ENCODE data around the gene ME1.
"Not testable (repeated sequence)": the region's sequence is repeated elsewhere in the genome, so short reads cannot be mapped to it uniquely, and the experiment has no call there.

ME1 gene

GRCh38 chr6:83287298-83287697, 143.6 kb downstream of the ME1 start:
- H3K4me1 Mint-ChIP-seq, H3K27me3 Mint-ChIP-seq, H3K4me3 Mint-ChIP-seq, H3K9me3 Mint-ChIP-seq, H3K36me3 Mint-ChIP-seq, CTCF ChIA-PET, DNase-seq, H3K27ac Mint-ChIP-seq: not testable (repeated sequence)

GRCh38 chr6:83285917-83286316, 144.9 kb downstream of the ME1 start:
- no peaks in the 10 kb centered on the region for H3K4me1 Mint-ChIP-seq
- H3K36me3 Mint-ChIP-seq, result no peaks in the 10 kb centered on the region
- H3K9me3 Mint-ChIP-seq, result no peaks in the 10 kb centered on the region
- no peak overlapping the region for H3K4me3 Mint-ChIP-seq
- H3K27me3 Mint-ChIP-seq, result no peaks in the 10 kb centered on the region
- DNase-seq, result no peak
- CTCF ChIA-PET, result no interaction called here
- no peak overlapping the region for H3K27ac Mint-ChIP-seq

GRCh38 chr6:83273596-83273995, 157.3 kb downstream of the ME1 start:
- CTCF ChIA-PET, result no interaction called here
- DNase-seq, result no peak
- Mint-ChIP-seq H3K4me1 (no peaks in the 10 kb centered on the region), H3K27ac (no peak overlapping the region), H3K4me3 (no peak overlapping the region), H3K27me3 (no peaks in the 10 kb centered on the region), H3K9me3 (no peaks in the 10 kb centered on the region), H3K36me3 (no peaks in the 10 kb centered on the region)

- Mint-ChIP-seq H3K27me3 (no peaks in the 10 kb centered on the region), H3K4me3 (no peak overlapping the region), H3K27ac (no peak overlapping the region), H3K36me3 (no peaks in the 10 kb centered on the region), H3K9me3 (no peaks in the 10 kb centered on the region), H3K4me1 (no peaks in the 10 kb centered on the region)
- DNase-seq, result no peak
- CTCF ChIA-PET, result no interaction called here
These were observed 159.7 kb downstream of the ME1 start for GRCh38 chr6:83270971-83271719.

GRCh38 chr6:83265384-83265783, 165.5 kb downstream of the ME1 start:
- no peaks in the 10 kb centered on the region for H3K36me3 Mint-ChIP-seq
- no peaks in the 10 kb centered on the region for H3K4me1 Mint-ChIP-seq
- no peaks in the 10 kb centered on the region for H3K9me3 Mint-ChIP-seq
- no peak overlapping the region for H3K4me3 Mint-ChIP-seq
- H3K27me3 Mint-ChIP-seq, result no peaks in the 10 kb centered on the region
- DNase-seq, result no peak
- H3K27ac Mint-ChIP-seq, result no peak overlapping the region
- CTCF ChIA-PET, result no interaction called here

- Mint-ChIP-seq H3K9me3 (no peaks in the 10 kb centered on the region), H3K27me3 (no peaks in the 10 kb centered on the region), H3K36me3 (no peaks in the 10 kb centered on the region), H3K4me3 (no peak overlapping the region), H3K27ac (no peak overlapping the region), H3K4me1 (no peaks in the 10 kb centered on the region)
- DNase-seq, result no peak
- CTCF ChIA-PET, result no interaction called here
These were observed 170.3 kb downstream of the ME1 start for GRCh38 chr6:83260577-83260976.

GRCh38 chr6:83258517-83258916, 172.3 kb downstream of the ME1 start:
- H3K9me3 Mint-ChIP-seq, result no peaks in the 10 kb centered on the region
- H3K4me1 Mint-ChIP-seq, result no peaks in the 10 kb centered on the region
- no peak for DNase-seq
- no peak overlapping the region for H3K27ac Mint-ChIP-seq
- H3K27me3 Mint-ChIP-seq, result no peaks in the 10 kb centered on the region
- H3K4me3 Mint-ChIP-seq, result no peak overlapping the region
- CTCF ChIA-PET, result no interaction called here
- no peaks in the 10 kb centered on the region for H3K36me3 Mint-ChIP-seq

- H3K9me3 Mint-ChIP-seq, result no peaks in the 10 kb centered on the region
- no peaks in the 10 kb centered on the region for H3K27me3 Mint-ChIP-seq
- H3K36me3 Mint-ChIP-seq, result no peaks in the 10 kb centered on the region
- H3K4me3 Mint-ChIP-seq, result no peak overlapping the region
- no peak for DNase-seq
- CTCF ChIA-PET, result no interaction called here
- no peak overlapping the region for H3K27ac Mint-ChIP-seq
- H3K4me1 Mint-ChIP-seq, result no peaks in the 10 kb centered on the region
These were observed 173.1 kb downstream of the ME1 start for GRCh38 chr6:83257791-83258190.

- H3K27ac Mint-ChIP-seq, H3K9me3 Mint-ChIP-seq, DNase-seq, H3K36me3 Mint-ChIP-seq, H3K4me1 Mint-ChIP-seq, H3K27me3 Mint-ChIP-seq, CTCF ChIA-PET, H3K4me3 Mint-ChIP-seq: not testable (repeated sequence)
These were observed 174.1 kb downstream of the ME1 start for GRCh38 chr6:83256719-83257118.

- no peak overlapping the region for H3K4me3 Mint-ChIP-seq
- H3K36me3 Mint-ChIP-seq, result no peaks in the 10 kb centered on the region
- no peaks in the 10 kb centered on the region for H3K4me1 Mint-ChIP-seq
- no peak for DNase-seq
- no peaks in the 10 kb centered on the region for H3K27me3 Mint-ChIP-seq
- no peak overlapping the region for H3K27ac Mint-ChIP-seq
- H3K9me3 Mint-ChIP-seq, result no peaks in the 10 kb centered on the region
- CTCF ChIA-PET, result interaction anchor here (0.5 to 1.0 kb wide), 2 partner anchors 92 to 283 kb away, joined by 3 read pairs; no protein-coding TSS in a partner anchor
These were observed 178.1 kb downstream of the ME1 start for GRCh38 chr6:83252719-83253118.

GRCh38 chr6:83250235-83250634, 180.6 kb downstream of the ME1 start:
- H3K27ac Mint-ChIP-seq, result no peak overlapping the region
- DNase-seq, result no peak
- no peak overlapping the region for H3K4me3 Mint-ChIP-seq
- no peaks in the 10 kb centered on the region for H3K4me1 Mint-ChIP-seq
- CTCF ChIA-PET, result no interaction called here
- no peaks in the 10 kb centered on the region for H3K27me3 Mint-ChIP-seq
- no peaks in the 10 kb centered on the region for H3K9me3 Mint-ChIP-seq
- no peaks in the 10 kb centered on the region for H3K36me3 Mint-ChIP-seq

GRCh38 chr6:83247471-83247870, 183.4 kb downstream of the ME1 start:
- DNase-seq, result no peak
- CTCF ChIA-PET, result no interaction called here
- H3K27ac Mint-ChIP-seq, result no peak overlapping the region
- no peak overlapping the region for H3K4me3 Mint-ChIP-seq
- H3K9me3 Mint-ChIP-seq, result no peaks in the 10 kb centered on the region
- no peaks in the 10 kb centered on the region for H3K36me3 Mint-ChIP-seq
- H3K4me1 Mint-ChIP-seq, result no peaks in the 10 kb centered on the region
- no peaks in the 10 kb centered on the region for H3K27me3 Mint-ChIP-seq

- no peaks in the 10 kb centered on the region for H3K4me1 Mint-ChIP-seq
- H3K9me3 Mint-ChIP-seq, result no peaks in the 10 kb centered on the region
- H3K27ac Mint-ChIP-seq, result no peak overlapping the region
- DNase-seq, result no peak
- H3K36me3 Mint-ChIP-seq, result no peaks in the 10 kb centered on the region
- CTCF ChIA-PET, result interaction anchor here (1.1 kb wide), 1 partner anchor 78 kb away, joined by 3 read pairs; no protein-coding TSS in a partner anchor
- no peaks in the 10 kb centered on the region for H3K27me3 Mint-ChIP-seq
- no peak overlapping the region for H3K4me3 Mint-ChIP-seq
These were observed 199.7 kb downstream of the ME1 start for GRCh38 chr6:83231146-83231545.

- no peak for DNase-seq
- no peaks in the 10 kb centered on the region for H3K4me1 Mint-ChIP-seq
- H3K27me3 Mint-ChIP-seq, result no peaks in the 10 kb centered on the region
- CTCF ChIA-PET, result no interaction called here
- no peaks in the 10 kb centered on the region for H3K36me3 Mint-ChIP-seq
- H3K9me3 Mint-ChIP-seq, result no peaks in the 10 kb centered on the region
- H3K27ac Mint-ChIP-seq, result no peak overlapping the region
- no peak overlapping the region for H3K4me3 Mint-ChIP-seq
These were observed 204.3 kb downstream of the ME1 start for GRCh38 chr6:83226517-83226916.

GRCh38 chr6:83221889-83222479, 208.9 kb downstream of the ME1 start:
- no peaks in the 10 kb centered on the region for H3K36me3 Mint-ChIP-seq
- H3K4me1 Mint-ChIP-seq, result no peaks in the 10 kb centered on the region
- H3K27ac Mint-ChIP-seq, result no peak overlapping the region
- no peaks in the 10 kb centered on the region for H3K9me3 Mint-ChIP-seq
- no peak overlapping the region for H3K4me3 Mint-ChIP-seq
- DNase-seq, result no peak
- peaks cover 4% of the 10 kb centered on the region for H3K27me3 Mint-ChIP-seq
- CTCF ChIA-PET, result interaction anchor here (0.8 to 4.3 kb wide), 6 partner anchors 11 to 291 kb away, joined by 3 to 64 read pairs (median 8); partner anchors contain the start of genes DOP1A, PRSS35 and UBE3D

Data from activated naive CD4-positive, alpha-beta T cell treated with anti-CD3 and anti-CD28 coated beads, Interleukin-2, amount 10 ng/mL, durations not matched to agents 7 days and 5 days (primary cell).